HCT116 (cell line): ENCODE measurements around the gene SLC51A.

ENCODE experiments used
- EZH2 ChIP-seq: fragments of 200-600 bp; sonication (generic); IDR thresholded peaks from 2 replicates; pipeline ENCODE4 v1.6.1; 2017; ENCODE audit warnings: antibody characterized with exemption, mixed run types
- EZH2phosphoT487 ChIP-seq: fragments of 200-600 bp; IDR thresholded peaks from 2 replicates; pipeline ENCODE4 v1.6.1; 2018; ENCODE audit warnings: antibody characterized with exemption, borderline replicate concordance
- JUND ChIP-seq: IDR thresholded peaks from 2 replicates; pipeline ENCODE4 v1.6.1; 2012
- MAX ChIP-seq: IDR thresholded peaks from 2 replicates; pipeline ENCODE4 v1.6.1; 2012
- POLR2A ChIP-seq: IDR thresholded peaks from 2 replicates; pipeline ENCODE4 v1.7.0; 2011; ENCODE audit warnings: borderline replicate concordance; ENCODE audit not compliant: insufficient read depth, insufficient read length; ENCODE audit errors: extremely low read depth
- POLR2AphosphoS5 ChIP-seq: IDR thresholded peaks from 2 replicates; pipeline ENCODE4 v1.6.1; 2011; ENCODE audit warnings: mild to moderate bottlenecking, low read depth, low read length, moderate library complexity
- SP1 ChIP-seq: IDR thresholded peaks from 2 replicates; pipeline ENCODE4 v1.6.1; 2012; ENCODE audit warnings: low read depth
- TF ChIP-seq, protein P1 (sequence below), 3 experiments: fragments of 200-600 bp in 1 of 3; sonication (generic) in 1 of 3; IDR thresholded peaks in 2 of 3; conservative IDR thresholded peaks in 1 of 3; 2 replicates each; pipeline ENCODE4 v1.5.1; 2012 to 2017; ENCODE audit warnings: low read depth in 2 of 3, low read length in 2 of 3, antibody characterized with exemption in 1 of 3, borderline replicate concordance in 1 of 3, control low read depth in 1 of 3, mild to moderate bottlenecking in 1 of 3, mixed read lengths in 1 of 3, mixed run types in 1 of 3, moderate library complexity in 1 of 3; ENCODE audit not compliant: insufficient read depth in 1 of 3

DNA sequence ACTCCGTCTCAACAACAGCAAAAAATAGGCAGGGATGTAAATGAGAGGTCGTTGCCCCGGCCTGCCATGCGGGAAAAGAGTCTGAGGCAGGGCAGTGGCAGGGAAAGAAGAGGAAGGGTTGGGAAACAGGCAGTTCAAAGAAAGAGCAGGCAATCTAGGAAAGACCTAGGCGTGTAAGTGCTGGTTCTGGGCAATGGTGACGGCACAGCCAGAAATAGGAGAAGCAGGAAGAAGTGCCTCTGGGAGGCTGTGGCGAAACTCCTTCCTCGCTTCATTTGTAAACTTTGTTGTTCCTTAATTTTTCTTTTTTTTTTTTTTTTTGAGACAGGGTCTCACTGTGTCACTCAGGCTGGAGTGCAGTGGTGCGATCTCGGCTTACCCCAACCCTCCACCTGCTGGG lies 4.3 kb downstream of the SLC51A start:
- TF ChIP-seq, protein P1, sequence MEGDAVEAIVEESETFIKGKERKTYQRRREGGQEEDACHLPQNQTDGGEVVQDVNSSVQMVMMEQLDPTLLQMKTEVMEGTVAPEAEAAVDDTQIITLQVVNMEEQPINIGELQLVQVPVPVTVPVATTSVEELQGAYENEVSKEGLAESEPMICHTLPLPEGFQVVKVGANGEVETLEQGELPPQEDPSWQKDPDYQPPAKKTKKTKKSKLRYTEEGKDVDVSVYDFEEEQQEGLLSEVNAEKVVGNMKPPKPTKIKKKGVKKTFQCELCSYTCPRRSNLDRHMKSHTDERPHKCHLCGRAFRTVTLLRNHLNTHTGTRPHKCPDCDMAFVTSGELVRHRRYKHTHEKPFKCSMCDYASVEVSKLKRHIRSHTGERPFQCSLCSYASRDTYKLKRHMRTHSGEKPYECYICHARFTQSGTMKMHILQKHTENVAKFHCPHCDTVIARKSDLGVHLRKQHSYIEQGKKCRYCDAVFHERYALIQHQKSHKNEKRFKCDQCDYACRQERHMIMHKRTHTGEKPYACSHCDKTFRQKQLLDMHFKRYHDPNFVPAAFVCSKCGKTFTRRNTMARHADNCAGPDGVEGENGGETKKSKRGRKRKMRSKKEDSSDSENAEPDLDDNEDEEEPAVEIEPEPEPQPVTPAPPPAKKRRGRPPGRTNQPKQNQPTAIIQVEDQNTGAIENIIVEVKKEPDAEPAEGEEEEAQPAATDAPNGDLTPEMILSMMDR (IDR thresholded peaks at IDR 0.05 in 2 of 3, conservative IDR thresholded peaks at IDR 0.05 in 1 of 3; ENCODE audit: borderline replicate concordance in 1 of 3, insufficient read depth in 1 of 3, low read depth in 2 of 3, low read length in 2 of 3), result no peak
- TF ChIP-seq MAX (no peak), EZH2 (no peak), JUND (no peak), POLR2A (no peak), EZH2phosphoT487 (no peak), SP1 (no peak), POLR2AphosphoS5 (no peak)
